IPS-NIHi11 (cell line): ENCODE measurements around the gene LRRK2.
"Not testable (repeated sequence)": the region's sequence is repeated elsewhere in the genome, so short reads cannot be mapped to it uniquely, and the experiment has no call there.

Source experiments
- DNase-seq: peaks from one replicate; pipeline ENCODE4 v3.0.0; 2012; ENCODE audit warnings: mixed read lengths, low spot score

Gene LRRK2

DNA sequence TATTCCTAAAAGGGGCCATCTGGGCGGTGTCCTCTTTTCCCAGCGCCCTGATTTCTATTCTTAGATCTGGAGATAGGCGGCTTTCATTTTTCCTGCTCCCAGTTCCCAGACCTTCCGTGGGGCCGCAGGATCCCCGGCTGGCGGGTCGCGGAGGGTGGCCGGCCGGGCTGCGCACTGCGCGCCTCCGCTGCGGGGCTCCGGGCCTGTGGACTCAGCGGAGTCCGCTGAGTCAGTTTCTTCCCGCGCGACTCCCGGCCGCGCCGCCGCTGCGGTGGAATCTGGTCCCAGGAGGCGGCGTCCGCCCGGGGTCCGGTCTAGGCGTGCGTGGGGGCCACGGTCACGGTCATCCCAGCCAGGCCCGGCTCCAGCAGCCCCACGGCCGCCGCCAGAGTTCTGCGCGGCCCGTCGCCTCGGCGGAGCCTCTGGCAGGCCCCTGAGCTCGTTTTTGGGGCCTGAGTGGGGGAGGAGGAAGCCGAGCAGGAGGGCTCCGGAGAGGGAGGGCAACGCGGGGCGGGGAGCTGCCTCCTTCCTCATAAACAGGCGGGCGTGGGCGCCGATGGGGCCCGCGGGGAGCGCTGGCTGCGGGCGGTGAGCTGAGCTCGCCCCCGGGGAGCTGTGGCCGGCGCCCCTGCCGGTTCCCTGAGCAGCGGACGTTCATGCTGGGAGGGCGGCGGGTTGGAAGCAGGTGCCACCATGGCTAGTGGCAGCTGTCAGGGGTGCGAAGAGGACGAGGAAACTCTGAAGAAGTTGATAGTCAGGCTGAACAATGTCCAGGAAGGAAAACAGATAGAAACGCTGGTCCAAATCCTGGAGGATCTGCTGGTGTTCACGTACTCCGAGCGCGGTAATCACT is at the start of gene LRRK2:
Gene LRRK2 (plus strand): TSS at position 559 of the 853 bp plus-strand sequence. CDS start 135 bp downstream, at position 694.
- peak; percentile 63 for DNase-seq

DNA sequence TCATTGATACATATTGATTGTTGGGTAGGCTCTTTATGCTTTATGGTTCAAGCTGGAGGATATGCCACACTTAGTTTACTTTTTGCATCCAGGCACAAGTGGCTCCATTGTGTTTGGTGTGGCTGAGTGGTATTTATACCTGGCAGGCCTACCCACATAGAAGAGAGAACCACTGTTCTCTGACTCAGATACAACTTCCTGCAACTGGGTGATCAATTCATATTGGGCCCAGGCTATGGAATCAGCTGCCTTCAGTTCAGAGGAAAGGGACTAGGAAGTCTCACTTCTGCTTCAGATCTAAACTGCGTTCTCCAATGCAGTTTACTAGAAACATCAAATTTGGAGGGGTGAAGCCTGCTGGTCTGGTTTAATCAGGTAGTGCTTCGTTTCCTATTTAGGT is 49.8 kb upstream of the LRRK2 start:
- no peak for DNase-seq

DNA sequence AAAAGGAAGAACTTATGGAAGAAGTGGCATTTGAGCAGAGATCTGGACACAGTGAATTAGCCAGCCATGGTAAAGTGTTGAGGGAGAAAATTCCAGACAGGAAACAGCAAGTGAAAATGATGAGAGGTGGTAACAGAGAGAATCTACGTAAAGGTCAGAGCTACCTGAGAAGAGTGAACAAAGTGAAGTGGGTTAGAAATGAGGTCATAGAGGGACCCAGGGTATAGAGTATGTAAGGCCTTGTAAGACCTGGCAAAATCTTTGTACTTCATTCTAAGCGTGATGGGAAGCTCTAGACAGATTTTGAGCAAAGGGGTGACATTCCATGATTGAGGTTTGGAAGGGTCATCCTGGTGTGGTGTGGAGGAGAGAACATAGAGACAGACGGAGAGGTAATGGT is 49.3 kb upstream of the LRRK2 start:
- no peak for DNase-seq

DNA sequence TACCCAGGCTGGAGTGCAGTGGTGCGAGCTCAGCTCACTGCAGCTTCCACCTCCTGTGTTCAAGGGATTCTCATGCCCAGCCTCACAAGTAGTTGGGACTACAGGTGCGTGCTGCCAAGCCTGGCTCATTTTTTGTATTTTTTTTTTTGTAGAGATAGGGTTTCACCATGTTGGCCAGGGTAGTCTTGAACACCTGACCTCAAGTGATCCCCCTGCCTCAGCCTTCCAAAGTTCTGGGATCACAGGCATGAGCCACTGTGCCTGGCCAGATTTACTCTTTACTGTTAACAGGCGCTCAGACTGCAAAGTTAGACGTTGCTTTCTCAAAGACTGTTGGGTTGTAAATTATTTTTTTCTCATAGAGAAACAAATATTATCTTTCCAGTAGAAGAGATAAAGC is 46.1 kb upstream of the LRRK2 start:
- DNase-seq: no peak

DNA sequence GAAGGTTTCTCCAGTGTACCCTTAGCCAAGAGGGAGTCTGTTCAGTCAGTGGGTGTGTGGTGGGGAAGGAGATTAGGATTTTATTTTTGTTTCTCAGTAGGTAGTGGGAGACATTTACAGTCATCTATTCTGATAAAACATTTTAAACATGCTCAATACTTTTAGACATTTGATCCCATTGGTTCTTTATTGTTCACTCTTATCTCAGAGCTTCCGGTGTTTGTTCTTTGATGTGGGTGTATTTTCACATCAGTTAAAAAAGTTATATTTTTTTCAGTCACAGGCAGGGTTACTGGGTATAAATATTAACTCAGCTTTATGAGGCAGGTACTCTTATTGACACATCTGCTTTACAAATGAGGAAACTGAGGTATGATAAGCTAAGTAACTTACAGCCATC is 43.3 kb upstream of the LRRK2 start:
- no peak for DNase-seq

DNA sequence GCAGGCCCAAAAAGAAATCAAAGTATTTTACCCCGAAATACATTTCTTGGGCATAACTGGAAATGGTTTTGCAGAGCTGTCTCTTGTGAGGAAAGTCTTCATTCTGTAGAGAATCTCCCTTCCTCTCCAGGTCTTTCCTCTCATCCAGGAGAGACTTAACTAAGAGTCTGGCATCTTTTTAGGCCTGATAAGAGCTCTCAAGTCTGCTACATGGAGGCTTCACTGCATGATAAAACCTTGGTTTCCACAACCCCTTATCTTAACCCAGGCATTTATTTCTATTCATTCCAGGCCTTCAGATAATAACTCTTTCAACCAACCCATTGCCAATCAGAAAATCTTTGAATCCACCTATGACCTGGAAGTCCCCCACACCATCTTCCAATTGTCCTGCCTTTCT is 41.1 kb upstream of the LRRK2 start:
- no peak for DNase-seq

DNA sequence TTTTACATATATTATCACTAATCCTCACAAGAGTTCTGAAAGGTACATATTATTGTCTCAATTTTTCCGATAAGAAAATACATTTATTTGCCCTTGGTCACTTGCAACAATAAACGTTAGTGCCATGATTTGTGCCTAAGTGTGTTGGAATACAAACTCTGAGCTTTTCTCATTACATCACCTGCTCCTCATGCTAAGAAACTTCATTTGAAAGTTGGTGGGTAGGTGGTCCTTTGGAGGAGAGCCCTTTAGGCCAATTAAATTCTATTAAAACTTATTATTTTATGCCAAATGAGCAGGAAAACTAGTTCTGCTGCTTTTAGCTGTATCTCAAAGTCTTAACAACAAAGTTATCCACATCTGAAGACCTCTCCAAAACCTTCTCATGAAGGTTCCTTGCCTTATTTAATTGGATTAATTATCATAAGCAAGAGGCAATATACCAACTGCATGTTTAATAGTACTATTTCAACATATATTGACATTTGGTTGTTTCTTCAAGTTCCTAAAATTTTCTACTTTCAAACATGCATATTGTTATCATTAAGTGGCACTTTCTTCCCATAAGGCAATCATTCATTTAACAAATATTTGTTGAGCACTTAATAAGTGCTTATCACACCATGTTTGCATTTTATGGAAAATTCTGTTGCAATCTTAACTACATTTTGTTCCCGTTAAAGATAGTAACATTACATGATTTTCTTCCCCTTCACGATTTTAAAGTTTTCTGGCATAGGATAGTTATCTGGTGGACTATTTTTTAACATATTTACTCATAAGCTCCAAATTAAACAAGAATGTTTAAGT is 40.1 kb upstream of the LRRK2 start:
- DNase-seq: no peak

DNA sequence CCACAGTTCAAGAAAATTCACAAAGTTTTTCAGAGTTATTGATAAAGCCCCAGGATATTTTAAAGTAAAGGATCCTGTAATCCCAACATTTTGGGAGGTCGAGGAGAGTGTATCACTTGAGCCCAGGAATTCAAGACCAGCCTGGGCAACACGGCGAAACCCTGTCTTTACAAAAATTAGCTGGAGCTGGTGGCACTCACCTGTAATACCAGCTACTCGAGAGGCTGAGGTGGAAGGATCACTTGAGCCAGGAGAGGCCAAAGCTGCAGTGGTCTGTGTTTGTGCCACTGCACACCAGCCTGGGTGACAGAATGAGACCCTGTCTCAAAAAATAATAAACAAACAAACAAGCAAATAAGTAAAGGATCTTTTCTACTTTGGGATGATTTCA is 39.5 kb upstream of the LRRK2 start:
- no peak for DNase-seq

DNA sequence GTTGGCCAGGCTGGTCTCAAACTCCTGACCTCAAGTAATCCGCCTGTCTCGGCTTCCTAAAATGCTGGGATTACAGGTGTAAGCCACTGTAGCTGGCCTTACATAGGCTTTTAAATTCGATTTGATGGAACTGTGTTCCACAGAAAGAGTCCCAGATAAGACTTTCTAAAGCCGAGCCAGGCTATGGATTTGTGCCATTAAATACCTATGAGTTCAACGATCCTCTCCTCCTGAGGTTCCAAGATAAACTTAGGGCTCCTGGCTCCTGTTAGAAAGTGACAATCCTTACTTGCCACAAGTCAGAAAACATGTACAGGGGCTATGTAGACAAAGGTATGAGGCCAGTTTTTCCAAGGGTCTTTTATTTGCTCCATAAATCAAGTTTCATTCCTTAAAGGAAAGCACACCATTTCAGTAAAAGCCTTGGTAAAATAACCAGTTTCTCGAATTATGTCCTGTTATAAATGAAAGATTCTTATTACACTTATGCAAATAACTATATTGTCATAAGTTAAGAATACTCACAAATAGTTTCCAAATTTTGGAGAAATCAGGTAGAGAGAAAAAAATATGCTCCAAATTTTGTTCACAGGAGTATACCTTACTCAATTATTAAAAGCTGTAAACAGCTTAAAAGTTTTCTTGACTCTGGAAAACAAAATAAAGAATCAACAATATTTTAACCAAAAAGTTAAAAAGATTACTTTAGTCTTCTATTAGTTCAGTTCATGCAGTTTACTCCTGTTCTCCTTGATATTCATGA is 36.1 kb upstream of the LRRK2 start:
- no peak for DNase-seq

DNA sequence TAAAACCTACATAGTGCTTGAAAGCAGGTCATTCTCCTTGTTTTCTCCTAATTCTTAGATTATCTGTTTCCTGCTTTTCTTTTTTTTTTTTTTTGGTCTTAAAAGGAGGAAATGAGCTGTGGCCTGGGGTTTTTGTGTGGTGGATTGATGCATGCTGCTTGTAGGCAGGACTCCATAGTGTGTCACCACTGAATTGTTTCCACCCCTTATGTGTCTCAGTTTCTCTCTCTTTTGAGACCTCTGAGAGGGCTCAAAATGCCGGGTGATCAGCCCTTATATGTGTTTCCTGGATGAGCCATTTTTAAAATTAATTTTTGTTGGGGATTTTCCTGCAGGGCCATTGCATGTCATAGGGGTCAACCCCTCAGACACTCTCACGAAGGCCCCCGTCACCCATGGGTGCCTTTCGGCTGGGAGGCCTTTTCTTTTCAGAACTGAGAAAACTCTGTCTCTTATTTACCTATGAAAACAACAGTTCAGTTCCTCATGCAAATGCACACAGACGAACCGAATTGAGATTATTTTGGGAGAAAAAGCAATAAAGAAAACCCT is 32.0 kb upstream of the LRRK2 start:
- no peak for DNase-seq

DNA sequence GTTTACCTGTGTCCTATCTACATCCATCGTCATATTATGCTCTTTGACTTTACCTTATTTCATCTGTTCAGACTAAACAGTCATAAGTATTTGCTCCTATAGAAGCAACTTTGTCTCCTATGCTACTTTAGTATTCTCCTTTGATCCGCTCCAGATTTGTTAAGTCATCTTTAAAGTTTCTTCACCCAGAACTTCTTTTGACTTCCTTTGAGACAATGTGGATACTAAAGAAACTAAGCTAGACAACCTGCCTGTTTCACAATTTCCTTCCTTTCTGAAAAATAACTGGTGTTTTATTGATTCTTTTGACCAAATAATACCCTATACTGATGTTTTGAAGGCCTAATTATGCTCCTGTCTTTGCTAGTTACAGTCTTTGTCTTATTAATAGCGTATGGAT is 30.0 kb upstream of the LRRK2 start:
- DNase-seq: no peak

DNA sequence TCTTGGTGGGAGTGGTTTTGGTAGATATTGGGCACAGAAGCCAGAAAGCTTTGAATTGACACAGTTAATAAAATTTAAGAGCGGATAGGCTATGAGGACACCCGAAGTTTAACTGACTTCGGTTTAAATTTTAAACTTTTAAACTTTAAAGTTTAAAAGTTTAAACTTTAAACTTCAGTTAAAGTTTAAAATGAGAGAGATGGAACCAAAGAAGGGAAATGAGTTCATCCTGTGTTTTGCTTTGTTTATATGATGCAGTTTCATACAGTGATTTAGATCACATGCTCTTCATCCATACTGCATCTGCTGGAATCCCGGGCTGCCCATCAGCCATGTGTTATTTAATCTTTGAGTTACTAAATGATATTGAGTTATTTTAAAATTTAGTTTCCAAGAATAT is 27.2 kb upstream of the LRRK2 start:
- no peak for DNase-seq

DNA sequence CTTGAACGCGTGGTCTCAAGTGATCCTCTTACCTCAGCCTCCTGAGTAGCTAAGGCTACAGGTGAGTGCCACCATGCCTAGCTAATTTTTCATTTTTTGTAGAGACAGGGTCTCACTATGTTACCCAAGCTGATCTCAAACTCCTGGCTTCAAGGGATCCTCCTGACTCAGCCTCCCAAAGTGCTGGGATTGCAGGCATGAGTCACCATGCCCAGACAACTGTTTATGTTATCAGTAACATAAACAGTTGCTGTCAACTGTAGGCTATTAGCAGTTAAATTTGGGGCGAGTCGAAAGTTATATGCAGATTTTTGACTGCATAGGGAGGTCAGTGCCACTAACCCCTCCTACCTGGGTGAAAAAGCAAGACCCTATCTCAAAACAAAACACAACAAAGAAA is 26.2 kb upstream of the LRRK2 start:
- no peak for DNase-seq

DNA sequence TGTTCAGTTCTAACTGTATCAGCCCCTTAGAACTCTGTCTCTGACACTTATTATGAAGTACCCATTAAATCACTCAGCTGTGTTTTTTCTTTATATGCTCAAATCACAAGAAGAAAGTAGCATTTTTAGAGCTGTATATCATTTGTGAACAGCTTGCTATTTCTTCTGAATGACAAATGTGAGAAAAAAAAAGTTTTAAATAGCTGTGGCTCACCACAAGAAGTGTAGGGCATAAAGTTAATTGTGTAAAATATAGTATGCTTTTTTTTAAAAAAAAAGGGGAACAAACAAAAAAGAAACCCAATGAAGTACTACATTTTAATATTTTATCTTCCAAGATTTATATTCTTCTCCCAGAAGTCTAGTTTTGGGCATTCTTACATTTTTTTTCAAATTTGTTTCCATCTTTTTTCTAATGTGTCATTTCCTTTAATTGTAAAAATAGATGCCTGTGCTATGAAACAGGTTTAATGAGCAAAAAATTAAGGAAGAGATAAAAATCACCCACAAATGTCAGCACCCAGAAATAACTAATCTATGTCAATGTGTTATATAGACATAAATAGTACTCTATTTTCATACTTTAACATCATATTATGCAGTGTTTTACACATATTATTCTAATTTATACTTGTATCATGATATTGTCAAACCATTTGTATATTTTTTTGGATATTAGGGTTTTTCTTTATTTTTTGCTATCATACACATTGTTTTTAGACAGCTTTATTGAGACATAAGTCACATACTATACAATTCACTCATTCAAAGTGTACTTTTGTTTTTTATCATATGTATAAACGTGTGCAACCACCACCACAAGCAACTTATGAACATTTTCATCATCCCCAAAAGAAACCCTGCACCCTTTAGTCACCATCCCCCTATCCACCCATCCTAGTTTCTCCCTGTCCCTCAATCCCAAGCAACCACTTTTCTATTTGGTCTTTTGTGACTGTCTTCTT is 22.4 kb upstream of the LRRK2 start:
- DNase-seq: no peak

DNA sequence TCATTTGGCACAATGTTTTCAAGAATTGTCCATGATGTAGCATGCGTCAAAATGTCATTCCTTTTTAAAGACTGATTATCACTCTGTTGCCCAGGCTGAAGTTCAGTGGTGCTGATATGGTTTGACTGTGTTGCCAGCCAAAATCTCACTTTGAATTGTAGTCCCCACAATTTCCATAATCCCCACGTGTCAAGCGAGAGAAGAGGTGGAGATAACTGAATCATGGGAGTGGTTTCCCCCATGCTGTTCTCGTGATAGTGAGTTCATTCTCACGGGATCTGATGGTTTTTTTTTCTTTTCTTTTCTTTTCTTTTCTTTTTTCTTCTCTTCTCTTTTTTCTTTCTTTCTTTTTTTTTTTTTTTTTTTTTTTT is 21.8 kb upstream of the LRRK2 start:
- no peak for DNase-seq

DNA sequence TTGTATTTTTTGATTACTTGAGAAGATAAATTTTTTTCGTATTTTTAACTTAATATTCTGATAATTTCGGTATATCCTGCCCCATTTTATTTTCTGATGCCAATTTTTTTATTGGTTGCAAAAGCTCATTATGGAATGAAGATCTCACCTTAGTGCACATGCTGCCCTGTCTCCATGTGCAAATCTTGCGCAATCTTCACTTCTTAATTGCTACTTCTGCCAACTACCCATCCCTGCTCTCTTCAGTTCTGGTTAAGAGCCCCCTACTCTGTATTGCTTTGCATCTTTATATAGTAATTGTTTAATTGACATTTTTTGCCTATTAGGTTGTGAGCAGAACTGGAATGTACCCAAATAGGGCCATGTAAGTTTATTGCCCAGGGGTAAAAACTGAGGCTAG is 20.5 kb upstream of the LRRK2 start:
- DNase-seq: no peak

DNA sequence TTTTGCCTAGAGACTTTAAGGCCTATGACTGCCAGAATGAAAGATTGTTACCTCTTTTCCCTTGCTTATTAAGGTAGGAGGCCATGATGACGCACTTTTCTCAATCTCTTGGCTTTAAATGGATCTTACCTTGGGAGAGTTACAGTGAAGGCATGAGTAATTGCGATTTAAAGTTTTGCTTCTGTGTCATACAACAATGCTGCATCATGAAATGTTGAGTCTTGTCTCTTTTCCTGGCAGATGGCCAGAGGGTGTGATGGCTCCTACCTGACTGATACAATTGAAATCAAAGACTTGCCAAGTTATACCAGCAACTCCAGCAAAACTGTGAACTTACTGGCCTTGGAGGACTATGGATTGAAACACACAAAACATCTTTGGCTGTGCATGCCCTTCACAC is 17.2 kb upstream of the LRRK2 start:
- DNase-seq: no peak

DNA sequence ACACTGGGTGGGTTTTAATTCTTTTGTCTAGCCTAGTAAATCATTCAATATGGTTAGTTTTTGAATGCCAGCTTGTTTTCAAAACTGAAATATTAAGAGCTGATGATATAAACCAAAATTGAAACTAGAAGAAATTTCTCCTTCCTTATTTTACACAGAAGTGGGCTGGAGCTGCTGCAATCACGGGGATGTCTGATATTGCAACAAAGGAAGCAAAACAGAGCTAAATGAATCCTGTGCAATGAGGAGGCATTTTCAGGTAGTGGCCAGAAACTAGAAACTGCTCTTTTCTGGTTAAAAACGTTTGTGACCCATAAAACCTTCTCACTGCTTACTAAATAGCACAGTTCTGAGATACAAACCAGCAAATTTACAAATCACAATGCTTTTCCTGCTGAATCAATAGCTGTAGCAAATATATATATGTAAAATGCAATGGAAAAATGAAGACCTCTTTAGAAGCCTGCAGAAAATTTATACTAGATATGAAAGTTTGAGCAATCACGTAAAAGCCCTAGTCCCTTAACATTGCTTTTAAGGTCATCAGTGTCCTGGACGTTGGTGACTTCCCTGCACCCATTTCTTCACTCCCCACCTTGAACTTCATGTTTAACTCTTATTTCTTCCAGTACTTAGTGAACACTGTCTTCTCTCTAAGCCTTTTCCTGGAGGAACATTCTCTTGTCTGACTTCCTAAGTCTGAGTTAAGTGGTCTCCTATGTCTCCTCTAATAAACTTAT is 15.9 kb upstream of the LRRK2 start:
- DNase-seq: no peak

DNA sequence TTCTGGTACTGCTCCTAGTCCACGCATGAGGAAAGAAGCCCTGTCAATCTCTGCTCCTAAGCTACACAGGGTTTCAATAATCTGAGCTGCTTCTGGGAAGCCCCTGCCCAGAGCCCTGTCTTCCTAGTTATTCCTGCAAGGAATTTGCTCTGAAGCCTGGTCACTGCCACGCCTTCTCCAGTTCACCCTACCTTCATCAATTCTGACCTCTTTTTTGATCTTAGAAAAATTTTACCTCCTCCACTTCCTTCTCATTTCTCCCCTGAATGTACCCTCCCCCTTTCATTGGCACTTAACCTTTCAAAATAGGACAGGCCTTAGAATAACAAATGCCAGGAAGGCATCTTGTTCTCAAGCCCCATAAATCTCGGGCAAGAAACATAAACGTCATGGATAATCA is 14.9 kb upstream of the LRRK2 start:
- DNase-seq: no peak

DNA sequence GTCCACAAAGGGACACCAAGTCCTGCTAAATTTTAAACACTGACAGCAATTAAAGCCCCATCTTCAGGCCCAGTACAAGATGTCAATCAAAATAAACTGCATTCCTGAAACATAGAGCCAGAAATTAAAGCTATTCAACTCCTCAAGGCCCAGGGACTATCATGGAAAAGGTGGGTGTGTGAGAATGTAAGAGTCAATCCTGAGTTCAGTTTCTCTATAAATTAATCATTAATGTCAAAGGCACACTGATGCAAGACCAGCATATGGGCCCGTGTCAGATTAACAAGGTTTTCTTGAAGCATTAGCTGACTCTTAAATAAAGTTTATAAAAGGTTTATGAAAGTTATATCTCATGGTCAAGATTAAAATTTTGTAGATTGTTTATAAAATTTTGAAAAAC is 13.6 kb upstream of the LRRK2 start:
- not testable (repeated sequence) for DNase-seq

DNA sequence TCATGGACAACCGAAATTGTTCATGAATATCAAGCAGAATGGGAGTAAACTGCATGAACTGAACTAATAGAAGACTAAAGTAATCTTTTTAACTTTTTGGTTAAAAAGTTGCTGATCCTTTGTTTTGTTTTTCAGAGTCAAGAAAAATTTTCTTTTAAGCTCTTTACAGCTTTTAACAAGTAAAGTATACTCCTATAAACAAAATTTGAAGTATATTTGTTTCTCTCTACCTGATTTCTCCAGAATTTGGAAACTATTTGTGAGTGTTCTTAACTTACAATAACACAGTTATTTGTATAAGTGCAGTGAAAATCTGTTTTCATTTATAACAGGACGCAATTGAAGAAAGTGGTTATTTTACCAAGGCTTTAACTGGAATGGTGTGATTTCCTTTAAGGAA is 12.2 kb upstream of the LRRK2 start:
- no peak for DNase-seq
